Endothelial cell of umbilical vein (primary cell): ENCODE data around the gene LGALS3BP.

Experiments
- CTCF ChIP-seq, 2 donors: IDR thresholded peaks; 1 replicate in 1 of 2; 2 replicates in 1 of 2; pipeline ENCODE4 v1.5.1; 2011; ENCODE audit warnings: low read length in 2 of 2, mild to moderate bottlenecking in 2 of 2, moderate library complexity in 2 of 2, control low read depth in 1 of 2, inconsistent platforms in 1 of 2, low read depth in 1 of 2; ENCODE audit not compliant: insufficient read depth in 1 of 2; ENCODE audit errors: extremely low read depth in 1 of 2
- EZH2 ChIP-seq: IDR thresholded peaks from 2 replicates; pipeline ENCODE4 v1.6.1; 2012; ENCODE audit warnings: borderline replicate concordance, low read depth, mild to moderate bottlenecking, moderate library complexity, low read length, inconsistent platforms; ENCODE audit not compliant: severe bottlenecking
- JUN ChIP-seq: IDR thresholded peaks from 2 replicates; pipeline ENCODE4 v1.6.1; 2011; ENCODE audit warnings: borderline replicate concordance, low read depth; ENCODE audit not compliant: insufficient read length, insufficient read depth
- MAX ChIP-seq: IDR thresholded peaks from 2 replicates; pipeline ENCODE4 v1.6.1; 2011; ENCODE audit not compliant: insufficient read depth, insufficient read length
- POLR2A ChIP-seq: IDR thresholded peaks from 2 replicates; pipeline ENCODE4 v1.6.1; 2012; ENCODE audit warnings: low read depth, mild to moderate bottlenecking, control low read depth, low read length

- TF ChIP-seq MAX = no peak
- no peak for TF ChIP-seq POLR2A
- no peak for TF ChIP-seq JUN
- no peak for TF ChIP-seq CTCF (IDR thresholded peaks at IDR 0.05; ENCODE audit: extremely low read depth in 1 of 2, insufficient read depth in 1 of 2, low read depth in 1 of 2, low read length in 2 of 2)
- no peak for TF ChIP-seq EZH2
These were observed 27.7 kb downstream of the LGALS3BP start for GRCh38 chr17:78951967-78952551.
